GM21717 (cell line): ENCODE measurements around the gene ARID3C.

Experiments
- ATAC-seq: cut with Tn5 transposase; IDR thresholded peaks from one replicate; pipeline ENCODE4 v1.9.1; 2021; ENCODE audit warnings: mild to moderate bottlenecking, moderate library complexity; ENCODE audit not compliant: unreplicated experiment

The ARID3C gene, protein sequence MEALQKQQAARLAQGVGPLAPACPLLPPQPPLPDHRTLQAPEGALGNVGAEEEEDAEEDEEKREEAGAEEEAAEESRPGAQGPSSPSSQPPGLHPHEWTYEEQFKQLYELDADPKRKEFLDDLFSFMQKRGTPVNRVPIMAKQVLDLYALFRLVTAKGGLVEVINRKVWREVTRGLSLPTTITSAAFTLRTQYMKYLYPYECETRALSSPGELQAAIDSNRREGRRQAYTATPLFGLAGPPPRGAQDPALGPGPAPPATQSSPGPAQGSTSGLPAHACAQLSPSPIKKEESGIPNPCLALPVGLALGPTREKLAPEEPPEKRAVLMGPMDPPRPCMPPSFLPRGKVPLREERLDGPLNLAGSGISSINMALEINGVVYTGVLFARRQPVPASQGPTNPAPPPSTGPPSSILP

DNA sequence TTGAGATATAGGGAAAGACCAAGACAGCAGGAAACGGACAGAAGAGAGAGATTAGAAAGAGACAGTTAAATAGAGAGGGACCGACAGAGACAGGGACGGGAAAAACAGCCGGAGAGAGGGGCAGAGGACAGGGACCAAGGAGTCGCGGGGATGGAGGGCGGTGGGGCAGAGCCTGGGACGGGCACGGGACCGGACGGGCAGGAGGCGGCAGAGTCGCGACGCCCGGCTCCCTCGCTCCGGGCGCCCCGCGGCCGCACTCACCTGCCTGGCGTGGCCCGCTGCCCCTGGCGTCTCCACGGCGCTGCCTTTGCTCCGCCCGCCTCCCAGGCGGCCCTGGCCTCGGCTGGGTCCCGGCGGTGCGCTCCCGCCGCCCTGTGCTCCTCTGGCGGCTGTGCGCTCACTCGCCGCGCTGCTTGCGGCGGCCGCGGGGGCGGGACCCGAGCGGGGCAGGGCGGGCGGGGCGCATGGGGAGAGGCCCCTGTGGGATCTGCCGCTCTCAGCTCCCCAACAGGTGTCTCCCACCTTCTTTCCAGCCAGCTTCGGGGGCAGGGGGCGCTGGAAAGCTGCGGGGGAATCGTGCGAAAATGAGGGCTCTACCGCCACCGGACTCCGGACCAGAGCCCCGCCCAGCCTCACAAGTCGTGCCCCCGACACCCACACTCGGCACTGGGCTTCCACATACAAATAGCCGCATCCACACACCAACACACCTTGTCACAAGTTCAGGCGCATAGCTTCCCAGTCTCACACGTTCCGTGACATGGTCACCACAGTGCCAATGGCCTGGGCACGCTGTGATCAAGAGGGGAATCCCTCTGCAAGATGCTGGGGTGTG lies at the start of gene ARID3C:
ARID3C (minus strand) TSS at position 411 of the 835 bp plus-strand sequence. CDS start 1,052 bp downstream, outside the sequence.
- ATAC-seq = no peak

DNA sequence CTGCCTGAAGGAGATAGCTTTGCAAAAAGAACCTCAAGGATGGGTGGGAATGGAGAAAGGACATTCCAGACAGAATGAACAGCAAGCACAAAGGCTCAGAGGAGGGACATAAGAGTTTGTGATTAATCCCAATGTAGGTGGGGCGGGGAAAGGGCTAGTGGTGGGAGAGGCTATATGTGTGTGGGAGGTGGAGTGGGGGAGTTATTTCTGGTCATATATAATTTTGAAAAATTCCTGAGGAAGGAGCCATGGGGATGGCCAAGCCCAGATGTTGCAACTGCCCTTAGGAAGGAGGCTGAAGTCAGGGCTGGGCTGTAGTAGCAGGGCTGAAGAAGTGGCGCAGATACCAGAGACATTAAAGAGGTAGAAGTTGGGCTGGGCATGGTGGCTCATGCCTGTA lies 47.0 kb upstream of the ARID3C start:
- no peak for ATAC-seq

DNA sequence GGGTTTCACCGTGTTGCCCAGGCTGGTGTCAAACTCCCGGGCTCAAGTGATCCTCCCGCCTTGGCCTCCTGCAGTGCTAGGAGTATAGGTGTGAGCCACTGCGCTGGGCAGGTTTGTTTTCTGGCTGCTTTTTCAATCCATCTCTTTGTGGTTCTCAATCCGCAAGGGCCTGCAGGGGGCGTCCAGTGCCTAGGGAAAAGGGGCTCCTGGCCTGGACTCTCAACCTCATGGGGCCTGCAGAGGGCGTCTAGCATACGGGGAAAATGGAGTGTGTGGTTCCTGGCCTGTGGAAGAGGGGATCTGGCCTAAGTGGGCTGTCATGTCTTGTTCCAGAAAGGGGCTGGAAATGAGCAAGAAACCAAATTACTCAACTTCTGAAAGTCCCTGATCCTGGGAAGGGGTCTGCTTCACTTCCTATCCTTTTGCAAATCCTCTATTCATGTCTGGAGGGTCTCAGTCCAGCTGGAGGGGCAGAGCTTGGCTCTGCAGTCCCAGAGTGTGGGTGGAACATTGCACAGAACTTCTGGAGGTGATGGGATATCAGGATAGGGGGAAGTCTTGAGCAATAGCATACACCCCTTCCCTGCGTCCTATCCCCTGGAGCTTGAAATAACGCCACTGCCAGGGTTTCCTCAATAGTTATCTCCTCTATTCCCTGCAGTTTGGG lies 46.3 kb upstream of the ARID3C start:
- ATAC-seq = no peak

DNA sequence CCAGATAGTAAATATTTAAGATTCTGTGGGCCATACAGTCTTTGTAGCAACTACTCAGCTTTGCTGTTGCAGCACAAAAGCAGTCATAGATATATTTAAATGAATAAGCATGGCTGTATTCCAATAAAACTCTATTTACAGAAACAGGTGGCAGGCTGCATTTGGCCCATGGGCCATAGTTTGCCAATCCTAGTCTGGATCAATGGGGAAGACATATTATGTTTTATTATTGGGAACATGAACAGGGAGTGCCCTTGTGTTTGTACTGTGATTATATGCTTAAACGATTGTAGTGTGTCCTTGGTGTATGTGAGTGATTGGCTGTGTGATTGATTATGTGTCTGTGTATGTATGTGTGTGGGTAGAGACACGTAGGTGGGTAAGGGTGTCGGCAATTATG lies 45.6 kb upstream of the ARID3C start:
- ATAC-seq = no peak

DNA sequence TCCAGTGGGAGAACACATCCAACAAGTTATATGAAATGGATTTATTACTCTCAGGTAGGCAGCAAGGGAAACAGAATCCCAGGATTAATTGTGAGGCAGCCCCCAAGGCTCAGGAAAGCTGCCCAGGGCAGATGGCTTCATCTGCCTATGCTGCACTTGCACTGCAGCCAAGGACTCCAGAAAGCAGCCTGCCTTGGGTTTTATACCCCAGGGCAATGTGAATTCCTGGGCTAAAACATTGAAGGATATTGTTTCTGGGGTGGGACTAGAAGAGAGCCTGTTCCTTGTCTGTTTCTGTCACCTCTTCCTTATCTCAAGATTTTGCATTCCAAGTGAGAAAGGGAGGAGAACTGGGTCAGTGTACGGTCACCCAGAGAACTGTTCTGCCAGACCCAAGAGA lies 42.4 kb upstream of the ARID3C start:
- no peak for ATAC-seq

DNA sequence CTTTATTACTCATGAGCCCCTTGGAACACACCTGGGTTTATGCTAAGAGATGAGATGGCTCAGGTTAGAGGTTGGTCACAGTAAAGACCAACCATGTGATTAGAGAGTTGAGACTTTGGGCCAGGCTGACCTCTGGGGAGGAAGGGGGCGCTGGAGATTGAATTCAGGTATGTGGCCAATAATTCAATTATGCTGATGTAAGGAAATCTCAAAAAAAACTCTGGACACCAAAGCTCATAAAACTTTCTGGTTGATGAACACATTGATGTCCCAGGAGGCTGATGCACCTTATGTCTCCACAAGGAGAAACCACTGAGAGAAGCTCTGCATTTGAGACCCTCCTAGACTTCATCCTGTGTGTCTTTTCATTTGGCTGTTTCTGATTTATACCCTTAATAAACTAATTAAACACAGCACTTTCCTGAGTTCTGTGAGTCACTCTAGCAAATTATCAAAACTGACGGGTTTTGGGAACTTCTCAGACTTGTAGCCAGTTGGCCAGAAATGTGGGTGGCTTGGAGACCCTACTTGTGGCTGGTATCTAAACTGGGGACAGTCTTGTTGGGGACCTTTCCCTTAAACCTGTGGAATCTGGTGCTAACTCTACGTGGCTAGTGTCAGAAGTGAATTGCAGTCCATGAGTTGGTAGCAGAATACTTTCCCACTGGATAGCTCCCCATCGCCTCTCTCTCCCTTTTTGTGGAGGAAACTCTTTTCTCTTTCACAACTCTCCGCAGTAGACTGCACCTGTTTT lies 41.1 kb upstream of the ARID3C start:
- ATAC-seq = no peak

DNA sequence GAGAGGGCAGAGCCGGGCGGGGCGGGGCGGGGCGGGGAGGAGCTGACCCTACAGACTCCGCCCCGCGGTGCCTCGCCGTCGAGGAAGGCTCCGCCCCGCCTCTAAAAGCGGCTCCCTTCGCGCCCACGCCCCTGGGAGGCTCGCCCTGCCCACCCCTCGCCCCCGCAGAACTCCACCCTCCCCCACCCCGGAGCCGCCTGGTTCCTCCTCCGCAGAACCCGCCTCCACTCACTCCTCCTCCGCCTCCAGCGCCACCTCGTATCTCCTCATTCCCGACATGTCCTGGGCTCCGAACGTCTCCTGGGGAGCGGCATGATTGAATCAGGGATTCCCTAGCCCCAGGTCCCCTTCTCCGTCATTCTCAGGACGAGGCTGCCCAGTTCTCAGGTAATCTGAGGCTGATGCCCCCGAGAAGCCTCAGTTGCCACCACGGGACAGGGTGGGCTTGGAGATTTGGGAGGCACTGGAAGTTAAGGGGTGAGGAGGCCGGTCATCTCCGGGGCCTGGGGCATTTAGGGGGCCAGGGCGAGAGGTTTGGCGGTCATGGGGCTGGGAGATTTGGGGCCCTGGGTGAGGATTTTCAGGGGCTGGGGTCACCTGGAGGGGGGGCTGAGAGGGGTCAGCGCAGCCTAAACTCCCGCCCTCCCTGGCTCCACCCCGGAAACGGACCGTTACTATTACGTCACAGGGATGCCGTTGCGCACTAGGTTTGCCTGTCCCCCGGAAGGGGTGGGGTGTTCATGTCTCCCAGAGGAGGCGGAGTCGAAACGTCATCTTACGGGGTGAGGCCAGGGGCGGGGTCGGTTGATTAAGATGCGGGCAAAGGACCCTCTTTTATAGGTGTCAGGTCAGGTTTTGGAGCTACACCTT lies 36.8 kb upstream of the ARID3C start:
- ATAC-seq = peak; percentile 60

DNA sequence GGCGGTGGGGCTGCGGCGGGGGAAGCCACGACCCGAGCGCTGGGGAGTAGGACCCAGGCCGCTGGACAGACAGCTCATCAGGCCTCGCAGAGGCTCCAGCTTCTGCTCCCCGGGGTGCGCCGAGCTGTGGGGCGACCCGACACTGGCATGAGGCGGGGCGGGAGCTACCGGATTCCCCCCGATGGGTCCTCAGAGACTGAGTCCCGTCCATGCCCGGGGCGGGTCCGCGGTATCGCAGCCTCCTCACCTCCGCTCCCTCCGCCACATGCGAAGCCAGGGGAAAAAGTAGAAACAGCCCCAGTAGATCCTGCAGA lies 36.2 kb upstream of the ARID3C start:
- peak; percentile 31 for ATAC-seq

DNA sequence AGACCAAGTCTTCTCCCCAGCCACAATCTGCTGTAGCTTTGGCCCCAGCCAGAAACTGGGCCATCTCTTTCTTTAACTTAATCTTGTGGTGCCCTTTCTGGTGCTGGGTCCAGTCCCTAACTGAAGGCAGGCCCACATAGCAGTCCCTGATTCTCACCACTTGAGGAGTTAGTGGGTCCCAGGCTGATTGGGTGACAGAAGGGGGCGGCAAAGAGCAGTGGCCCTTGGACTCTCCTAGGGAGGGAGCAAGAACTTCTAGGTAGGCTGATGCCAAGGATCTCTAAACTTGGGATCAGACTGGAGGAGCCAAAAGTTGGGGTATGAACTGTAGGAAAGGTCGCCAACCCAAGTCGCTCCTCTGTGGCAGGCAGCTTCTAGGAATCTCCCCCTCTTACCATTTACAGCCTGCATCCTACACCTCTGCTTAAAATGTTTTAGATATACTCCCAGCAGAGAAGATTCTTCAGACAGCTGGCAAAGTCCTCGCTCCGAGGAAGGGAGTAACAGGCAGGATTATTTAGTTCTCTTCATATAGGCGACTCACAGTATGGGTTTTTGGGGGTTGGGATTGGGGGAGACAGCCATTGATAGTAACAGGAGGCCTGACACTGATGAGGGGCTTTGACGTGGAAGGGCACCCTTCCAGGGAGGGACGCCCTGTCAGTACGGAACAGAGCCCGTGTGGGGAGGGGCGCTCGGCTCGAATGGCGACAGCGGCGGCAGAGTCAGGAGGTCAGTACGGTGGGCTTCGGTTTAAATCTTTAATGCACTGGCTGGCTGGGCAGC lies 35.6 kb upstream of the ARID3C start:
- ATAC-seq = peak; percentile 41

DNA sequence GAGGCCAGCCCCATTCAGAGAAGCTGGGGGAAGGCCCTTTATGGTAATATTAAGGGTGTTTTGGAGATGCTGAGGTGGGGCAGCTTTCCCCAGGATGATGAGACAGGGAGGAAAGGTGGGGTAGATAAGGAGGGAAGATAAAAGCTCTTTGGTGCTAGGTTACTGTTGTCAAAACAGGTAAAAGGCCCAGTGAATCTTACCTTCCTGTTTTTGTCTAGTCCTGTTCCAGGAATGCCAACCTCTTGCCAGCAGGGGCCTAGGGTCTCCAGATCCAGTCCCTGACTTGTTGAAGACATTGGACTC lies 34.4 kb upstream of the ARID3C start:
- ATAC-seq = no peak

DNA sequence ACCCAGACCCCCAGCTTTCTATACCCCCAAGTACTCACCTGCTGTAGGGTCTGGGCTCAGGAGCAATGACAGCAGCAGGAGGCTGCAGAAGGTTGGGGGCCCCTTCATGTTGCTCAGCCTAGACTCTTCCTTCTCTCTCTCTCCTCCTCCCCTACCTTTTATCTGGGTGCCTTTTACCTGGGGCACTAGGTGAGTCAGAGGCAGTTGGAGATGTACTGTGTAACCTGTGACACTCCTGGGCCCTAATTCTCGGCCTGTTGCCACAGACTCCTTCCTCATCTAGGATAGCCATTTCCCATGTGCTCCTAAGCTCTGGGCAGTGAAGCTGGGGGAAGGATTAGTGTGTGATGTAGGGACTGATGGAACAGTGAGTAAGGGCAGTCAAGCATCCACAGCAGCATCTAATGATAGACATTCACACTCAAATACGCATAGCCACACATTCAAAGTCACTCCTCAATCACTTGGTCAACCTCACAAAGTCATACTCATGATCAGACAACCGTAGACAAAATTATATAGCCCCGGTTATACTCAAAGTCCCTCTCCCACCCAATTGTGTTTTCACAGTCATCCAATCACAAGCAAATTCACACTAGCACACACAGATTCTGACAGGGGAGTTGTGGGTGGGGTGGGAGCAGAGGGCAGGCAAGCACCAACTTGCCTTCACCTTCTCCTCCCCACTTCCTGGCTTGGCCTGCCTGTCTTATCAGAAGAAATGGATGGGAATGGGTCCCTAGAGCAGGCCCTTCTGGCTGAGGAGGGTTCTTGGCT lies 33.8 kb upstream of the ARID3C start, which contains the start of gene CCL27:
CCL27 (minus strand) TSS at position 132 of the 777 bp plus-strand sequence; CDS start at position 108, 24 bp downstream.
- ATAC-seq = no peak

DNA sequence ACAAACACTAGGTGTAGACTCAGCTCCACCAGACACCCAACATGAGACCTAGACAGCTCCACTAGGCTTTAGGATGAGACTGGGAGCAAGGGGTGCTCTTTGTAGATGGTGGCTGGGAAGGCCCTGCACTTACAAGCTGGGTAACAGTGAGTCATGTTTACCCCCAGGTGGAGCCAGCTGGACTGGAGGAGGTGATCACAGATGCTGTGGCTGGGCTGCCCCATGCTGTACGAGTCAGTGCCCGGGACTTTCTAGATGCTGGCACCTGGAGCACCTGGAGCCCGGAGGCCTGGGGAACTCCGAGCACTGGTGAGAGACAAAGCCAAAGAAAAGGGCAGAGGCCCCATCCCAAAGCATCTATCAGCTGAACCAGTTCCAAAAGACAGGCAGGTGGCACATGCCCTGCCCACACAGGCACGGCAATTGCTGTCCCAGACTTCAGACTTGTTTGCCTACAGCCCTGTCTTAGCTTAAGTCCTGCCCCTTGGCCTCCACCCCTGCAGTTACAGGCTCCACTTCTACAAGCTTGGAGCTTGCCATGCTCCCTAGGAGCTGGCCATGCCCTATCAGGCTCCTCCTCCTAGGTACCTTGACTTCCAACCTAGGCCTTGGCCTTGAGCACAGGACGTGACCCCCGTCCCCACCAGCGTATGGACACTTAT lies 30.9 kb upstream of the ARID3C start:
- ATAC-seq = no peak

DNA sequence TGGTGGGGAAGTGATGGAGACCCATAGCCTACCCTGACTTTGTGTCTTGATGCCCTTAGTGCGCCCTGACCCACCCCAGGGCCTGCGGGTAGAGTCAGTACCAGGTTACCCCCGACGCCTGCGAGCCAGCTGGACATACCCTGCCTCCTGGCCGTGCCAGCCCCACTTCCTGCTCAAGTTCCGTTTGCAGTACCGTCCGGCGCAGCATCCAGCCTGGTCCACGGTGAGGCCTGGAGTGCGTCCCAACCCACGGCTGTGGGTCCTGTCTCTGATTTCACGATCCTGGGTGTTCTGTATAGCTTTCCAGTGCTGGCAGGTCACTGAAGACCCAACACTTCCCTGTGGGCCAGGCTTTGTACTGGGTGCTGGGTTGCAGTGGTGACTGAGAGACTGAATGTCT lies 29.6 kb upstream of the ARID3C start:
- no peak for ATAC-seq

DNA sequence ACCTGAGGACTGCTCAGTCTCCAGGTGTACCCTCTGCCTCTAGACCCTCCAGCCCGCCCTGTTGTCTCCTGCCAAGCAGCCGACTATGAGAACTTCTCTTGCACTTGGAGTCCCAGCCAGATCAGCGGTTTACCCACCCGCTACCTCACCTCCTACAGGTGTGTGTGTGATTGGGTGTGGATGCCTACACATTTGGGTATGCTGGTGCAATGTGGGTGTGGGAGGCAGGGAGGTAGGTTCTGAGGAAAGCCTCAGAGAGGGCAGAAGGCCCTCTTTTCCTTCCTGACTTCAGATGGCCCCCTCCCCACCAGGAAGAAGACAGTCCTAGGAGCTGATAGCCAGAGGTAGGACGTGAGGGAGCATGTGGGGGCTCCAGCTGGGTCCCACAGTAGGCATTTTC lies 28.1 kb upstream of the ARID3C start:
- ATAC-seq = no peak

DNA sequence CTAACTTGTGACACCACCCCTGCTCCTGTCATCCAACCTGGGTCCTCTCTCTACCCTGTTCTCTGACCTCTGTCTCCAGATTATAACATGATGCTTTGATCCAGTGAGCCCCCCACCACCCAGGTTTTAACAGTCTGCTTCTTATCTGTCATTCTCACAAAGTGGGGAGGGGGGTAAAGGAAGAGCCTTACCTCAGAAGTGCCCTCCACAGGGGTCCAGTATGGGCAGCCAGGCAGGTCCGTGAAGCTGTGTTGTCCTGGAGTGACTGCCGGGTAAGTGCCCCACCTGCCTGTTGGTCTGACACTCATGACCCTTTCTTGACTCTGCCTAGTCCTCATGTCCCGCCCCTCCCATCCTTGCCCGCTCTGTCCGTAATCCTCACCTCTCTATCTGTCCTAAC lies 26.5 kb upstream of the ARID3C start:
- ATAC-seq = no peak

DNA sequence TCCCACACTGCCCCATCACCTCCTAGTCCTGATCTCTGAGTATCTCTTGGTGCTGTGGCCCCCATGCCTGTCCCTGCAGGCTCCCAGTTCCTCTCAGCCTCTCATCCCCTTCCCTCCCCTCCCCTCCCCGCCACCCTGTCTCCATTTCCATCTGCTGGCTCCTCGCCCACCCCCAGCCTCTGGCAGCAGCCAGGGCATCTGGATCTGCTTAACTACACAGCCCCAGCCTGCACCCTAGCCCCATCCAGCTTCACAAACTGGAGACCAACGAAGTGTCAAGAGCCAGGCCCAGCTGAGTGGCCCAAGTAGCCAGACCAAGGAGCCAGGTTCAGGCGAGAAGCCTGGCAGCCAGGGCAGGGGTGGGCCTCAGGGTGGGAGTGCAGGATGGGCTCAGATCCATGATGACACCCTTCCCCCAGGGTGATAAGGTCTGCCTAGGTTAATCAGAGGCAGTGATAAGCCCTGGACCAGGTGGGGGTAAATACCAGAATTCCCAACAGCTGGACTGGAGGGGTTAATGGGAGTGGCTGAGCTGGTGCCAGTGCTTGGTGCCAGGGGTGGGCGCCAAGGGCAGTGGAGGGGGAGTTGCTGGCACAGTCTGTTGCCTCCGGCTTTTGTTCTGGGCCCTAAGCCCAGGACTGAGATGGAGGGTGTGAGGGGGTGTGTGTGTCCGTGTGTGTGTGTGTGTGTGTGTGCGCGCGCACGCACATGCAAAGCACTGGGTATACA lies 25.6 kb upstream of the ARID3C start:
- ATAC-seq = no peak
